ENCODE measurements around the gene THUMPD3.

DNA sequence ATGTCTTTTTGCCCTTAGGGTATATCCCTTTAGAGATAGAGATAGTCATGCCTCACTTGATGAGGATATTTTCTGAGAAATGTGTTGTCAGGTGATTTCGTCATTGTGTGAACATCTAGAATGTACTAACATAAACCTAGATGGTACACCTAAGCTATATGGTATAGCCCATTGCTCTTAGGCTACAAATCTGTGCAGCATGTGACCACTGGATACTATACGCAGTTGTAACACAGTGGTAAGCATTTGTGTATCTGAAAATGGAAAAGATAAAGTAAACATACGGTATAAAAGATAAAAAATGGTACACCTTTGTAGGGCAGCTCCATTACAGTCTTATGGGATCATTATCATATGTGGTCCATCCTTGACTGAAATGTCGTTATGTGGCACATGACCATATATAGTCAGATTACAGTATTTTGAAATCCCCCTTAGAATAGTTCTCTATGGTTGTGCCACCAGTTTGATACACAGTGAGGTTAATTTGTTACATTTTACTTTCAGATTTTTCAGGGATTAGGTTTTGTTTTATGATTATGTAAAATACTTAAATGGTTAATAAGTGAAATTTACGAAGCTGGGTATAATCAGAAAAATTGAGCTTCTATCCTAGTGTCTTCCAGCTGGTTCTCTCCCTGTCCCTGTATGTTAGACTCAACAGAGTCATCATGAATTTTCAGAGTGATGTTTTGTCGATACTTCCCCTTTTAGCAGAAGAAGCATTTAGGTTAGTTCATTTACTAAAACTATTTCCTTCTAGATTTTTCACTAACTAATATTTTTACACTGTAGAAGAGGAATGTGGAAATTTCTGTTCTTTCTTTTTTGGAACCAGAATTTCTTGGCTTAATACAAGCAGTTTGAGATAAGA, 47.4 kb downstream of the THUMPD3 start:
- TF ChIP-seq, protein P1, sequence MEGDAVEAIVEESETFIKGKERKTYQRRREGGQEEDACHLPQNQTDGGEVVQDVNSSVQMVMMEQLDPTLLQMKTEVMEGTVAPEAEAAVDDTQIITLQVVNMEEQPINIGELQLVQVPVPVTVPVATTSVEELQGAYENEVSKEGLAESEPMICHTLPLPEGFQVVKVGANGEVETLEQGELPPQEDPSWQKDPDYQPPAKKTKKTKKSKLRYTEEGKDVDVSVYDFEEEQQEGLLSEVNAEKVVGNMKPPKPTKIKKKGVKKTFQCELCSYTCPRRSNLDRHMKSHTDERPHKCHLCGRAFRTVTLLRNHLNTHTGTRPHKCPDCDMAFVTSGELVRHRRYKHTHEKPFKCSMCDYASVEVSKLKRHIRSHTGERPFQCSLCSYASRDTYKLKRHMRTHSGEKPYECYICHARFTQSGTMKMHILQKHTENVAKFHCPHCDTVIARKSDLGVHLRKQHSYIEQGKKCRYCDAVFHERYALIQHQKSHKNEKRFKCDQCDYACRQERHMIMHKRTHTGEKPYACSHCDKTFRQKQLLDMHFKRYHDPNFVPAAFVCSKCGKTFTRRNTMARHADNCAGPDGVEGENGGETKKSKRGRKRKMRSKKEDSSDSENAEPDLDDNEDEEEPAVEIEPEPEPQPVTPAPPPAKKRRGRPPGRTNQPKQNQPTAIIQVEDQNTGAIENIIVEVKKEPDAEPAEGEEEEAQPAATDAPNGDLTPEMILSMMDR (IDR thresholded peaks at IDR 0.05) = no peak
- TF ChIP-seq POLR2A (IDR thresholded peaks at IDR 0.05) = no peak

All from transverse colon (tissue), 3 donors.